Mesenchymal stem cell (in vitro differentiated cells and primary cell): ENCODE data around the gene SAMD13.
A peak's percentile ranks its signal among the peaks of the same experiment; 100 is the strongest.

Source experiments
- DNase-seq: peaks from one replicate; pipeline ENCODE4 v3.0.0-alpha.2; 2013
- H2AFZ ChIP-seq: one replicate; pipeline ENCODE4 v1.6.1; 2013; ENCODE audit warnings: low read depth, mild to moderate bottlenecking, control low read depth, inconsistent platforms, low read length, moderate library complexity
- H2AK5ac ChIP-seq: 2 replicates; pipeline ENCODE4 v1.6.1; 2013; ENCODE audit warnings: low read length, moderate library complexity, mild to moderate bottlenecking, inconsistent platforms; ENCODE audit not compliant: severe bottlenecking
- H2BK120ac ChIP-seq: one replicate; pipeline ENCODE4 v1.6.1; 2013; ENCODE audit warnings: low read depth, mild to moderate bottlenecking, inconsistent platforms, low read length, moderate library complexity
- H2BK12ac ChIP-seq, 2 experiments: one replicate each; pipeline ENCODE4 v1.6.1; 2013; ENCODE audit warnings: inconsistent platforms in 2 of 2, low read length in 2 of 2, mild to moderate bottlenecking in 2 of 2, moderate library complexity in 2 of 2, control low read depth in 1 of 2
- H2BK15ac ChIP-seq: one replicate; pipeline ENCODE4 v1.6.1; 2013; ENCODE audit warnings: mild to moderate bottlenecking, low read depth, inconsistent platforms; ENCODE audit not compliant: poor library complexity, severe bottlenecking
- H2BK5ac ChIP-seq: 2 replicates; pipeline ENCODE4 v1.6.1; 2013; ENCODE audit warnings: low read depth, mild to moderate bottlenecking, low read length, control low read depth, inconsistent platforms; ENCODE audit not compliant: poor library complexity, severe bottlenecking
- H3K14ac ChIP-seq, 2 experiments: one replicate each; pipeline ENCODE4 v1.6.1; 2013; ENCODE audit warnings: inconsistent platforms in 2 of 2, low read length in 2 of 2, control low read depth in 1 of 2, mild to moderate bottlenecking in 1 of 2, moderate library complexity in 1 of 2
- H3K18ac ChIP-seq, 2 experiments: one replicate each; pipeline ENCODE4 v1.6.1; 2013; ENCODE audit warnings: inconsistent platforms in 2 of 2, low read length in 2 of 2, control low read depth in 1 of 2, low read depth in 1 of 2, mild to moderate bottlenecking in 1 of 2
- H3K23ac ChIP-seq, 2 experiments: one replicate each; pipeline ENCODE4 v1.6.1; 2013; ENCODE audit warnings: inconsistent platforms in 2 of 2, low read length in 2 of 2, mild to moderate bottlenecking in 2 of 2, moderate library complexity in 2 of 2, control low read depth in 1 of 2
- H3K27ac ChIP-seq: 2 replicates; pipeline ENCODE4 v1.5.1; 2013; ENCODE audit warnings: mild to moderate bottlenecking, moderate library complexity, low read length, control low read depth, inconsistent platforms; ENCODE audit not compliant: poor library complexity, severe bottlenecking
- H3K27me3 ChIP-seq, 2 experiments: 2 replicates each; pipeline versions ENCODE4 v1.6.1 to v1.7.0; 2013; ENCODE audit warnings: low read length in 2 of 2, mild to moderate bottlenecking in 2 of 2, moderate library complexity in 2 of 2, control low read depth in 1 of 2, inconsistent platforms in 1 of 2; ENCODE audit not compliant: control insufficient read depth in 1 of 2, insufficient read depth in 1 of 2
- H3K36me3 ChIP-seq, 2 experiments: 2 replicates each; pipeline versions ENCODE4 v1.6.1 to v1.7.0; 2013; ENCODE audit warnings: low read length in 2 of 2, control low read depth in 1 of 2, inconsistent platforms in 1 of 2, low read depth in 1 of 2, mild to moderate bottlenecking in 1 of 2; ENCODE audit not compliant: insufficient read depth in 2 of 2, control insufficient read depth in 1 of 2
- H3K4ac ChIP-seq, 2 experiments: one replicate each; pipeline ENCODE4 v1.6.1; 2013; ENCODE audit warnings: inconsistent platforms in 2 of 2, low read length in 2 of 2, mild to moderate bottlenecking in 2 of 2, moderate library complexity in 2 of 2, control low read depth in 1 of 2, low read depth in 1 of 2
- H3K4me1 ChIP-seq: 2 replicates; pipeline ENCODE4 v1.6.1; 2013; ENCODE audit warnings: low read depth, low read length, control low read depth; ENCODE audit not compliant: control insufficient read depth, insufficient read depth
- H3K4me2 ChIP-seq: 2 replicates; pipeline ENCODE4 v1.6.1; 2013; ENCODE audit warnings: low read length, mild to moderate bottlenecking, inconsistent platforms; ENCODE audit not compliant: poor library complexity, severe bottlenecking
- H3K4me3 ChIP-seq, 2 experiments: 2 replicates each; pipeline versions ENCODE4 v1.5.1 to v1.7.0; 2013; ENCODE audit warnings: low read length in 2 of 2, mild to moderate bottlenecking in 2 of 2, control low read depth in 1 of 2, low read depth in 1 of 2; ENCODE audit not compliant: insufficient read depth in 1 of 2
- H3K79me1 ChIP-seq: replicated peaks from 2 replicates; pipeline ENCODE4 v1.6.1; 2013; ENCODE audit warnings: mild to moderate bottlenecking, control low read depth, low read length, inconsistent platforms; ENCODE audit not compliant: poor library complexity, severe bottlenecking
- H3K9ac ChIP-seq: 2 replicates; pipeline ENCODE4 v1.7.0; 2013; ENCODE audit warnings: mild to moderate bottlenecking, low read length, moderate library complexity
- H3K9me3 ChIP-seq: 2 replicates; pipeline ENCODE4 v1.7.0; 2013; ENCODE audit warnings: mild to moderate bottlenecking, low read length; ENCODE audit not compliant: control insufficient read depth
- H4K8ac ChIP-seq: one replicate; pipeline ENCODE4 v1.6.1; 2013; ENCODE audit warnings: inconsistent platforms, mild to moderate bottlenecking, low read length, moderate library complexity
- H4K91ac ChIP-seq: one replicate; pipeline ENCODE4 v1.6.1; 2013; ENCODE audit warnings: mild to moderate bottlenecking, low read length, inconsistent platforms
- WGBS: methylation state at CpG from one replicate; pipeline ENCODE4 v1.1.7; 2013; ENCODE audit warnings: mixed read lengths; 5-methylcytosine and 5-hydroxymethylcytosine counted together

The SAMD13 gene

GRCh38 chr1:84377480-84378095, 76.1 kb downstream of the SAMD13 start:
- 81% methylated on average over 3 of the region's 3 CpGs for WGBS
- no peaks in the 10 kb centered on the region for H3K36me3 ChIP-seq

DNA sequence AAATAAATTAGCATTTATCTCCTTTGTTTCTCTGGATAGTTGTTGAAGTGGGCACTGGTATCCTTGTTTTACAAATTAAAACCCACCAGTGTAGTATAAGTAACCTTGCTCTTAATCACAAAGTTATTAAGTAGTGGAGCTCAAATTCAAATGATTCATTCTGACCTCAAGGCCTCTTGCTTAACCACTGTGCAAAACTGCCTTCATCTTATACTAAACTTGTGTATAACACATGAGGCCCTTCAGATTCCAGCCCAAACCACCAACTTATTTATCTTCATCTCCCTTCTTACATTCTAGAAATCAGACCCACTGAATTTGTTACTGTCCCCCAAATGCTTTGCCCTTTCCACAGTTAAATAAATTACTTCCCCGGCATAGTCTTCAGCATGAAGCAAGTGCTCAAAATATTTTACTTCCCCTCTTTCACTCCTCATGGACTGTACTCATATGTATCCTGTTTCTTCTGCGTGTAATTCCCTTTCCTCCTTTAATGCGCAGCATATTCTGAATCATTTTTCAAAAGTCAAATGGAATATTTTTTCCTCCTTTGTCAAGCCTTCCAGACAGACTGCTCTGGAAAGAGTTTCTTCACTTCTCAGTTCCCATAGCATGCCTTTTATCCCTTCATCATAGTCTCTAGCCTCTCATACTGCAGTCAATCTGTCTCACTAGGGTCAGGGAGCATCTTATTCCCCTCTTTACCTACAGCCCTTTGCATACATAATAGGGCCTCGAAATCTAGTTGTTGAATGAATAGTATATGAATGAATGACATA, 77.8 kb downstream of the SAMD13 start:
- 73% methylated on average over 3 of the region's 4 CpGs for whole genome bisulfite sequencing
- H2AFZ ChIP-seq = no peak overlapping the region
- no peak overlapping the region for H2BK5ac ChIP-seq

More at GRCh38 chr1:84377480-84378095, 76.1 kb downstream of the SAMD13 start:
- no peak overlapping the region for H3K23ac ChIP-seq
- DNase-seq = peak; percentile 58
- H3K27me3 ChIP-seq = no peaks in the 10 kb centered on the region
- peaks cover 7% of the 10 kb centered on the region for H3K4me1 ChIP-seq
- H3K4me2 ChIP-seq = no peak overlapping the region
- H3K9ac ChIP-seq = peak overlapping the region; percentile 34
- H3K27ac ChIP-seq = no peak overlapping the region
- H3K14ac ChIP-seq = no peak overlapping the region
- no peak overlapping the region for H2BK120ac ChIP-seq
- H2BK5ac ChIP-seq = no peak overlapping the region
- H3K4ac ChIP-seq = no peak overlapping the region
- no peak overlapping the region for H2BK12ac ChIP-seq
- no peak overlapping the region for H3K18ac ChIP-seq
- H4K91ac ChIP-seq = no peak overlapping the region
- no peaks in the 10 kb centered on the region for H3K79me1 ChIP-seq
- no peak overlapping the region for H2AFZ ChIP-seq
- peak overlapping the region; percentile 21 for H2BK15ac ChIP-seq
- no peak overlapping the region for H2AK5ac ChIP-seq
- no peaks in the 10 kb centered on the region for H3K9me3 ChIP-seq
- peak overlapping the region in 1 of 2 experiments; percentile 16 for H3K4me3 ChIP-seq
- no peak overlapping the region for H4K8ac ChIP-seq

DNA sequence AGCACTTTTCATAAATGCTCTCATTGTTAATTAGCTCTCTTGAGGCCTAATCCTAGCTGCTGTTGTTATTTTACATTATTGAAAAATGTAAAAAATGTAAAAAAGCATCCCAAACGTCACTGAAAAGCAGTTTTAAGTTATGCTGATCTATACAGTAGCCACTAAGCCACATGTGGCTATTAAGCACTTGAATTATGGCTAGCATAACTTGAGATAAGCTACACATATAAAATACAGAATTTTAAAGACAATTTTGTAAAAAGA, 78.3 kb downstream of the SAMD13 start:
- Histone ChIP-seq H3K18ac (no peak overlapping the region), H3K27me3 (no peaks in the 10 kb centered on the region), H3K4ac (no peak overlapping the region), H4K91ac (no peak overlapping the region), H3K36me3 (no peaks in the 10 kb centered on the region), H3K4me3 (no peak overlapping the region), H2BK12ac (no peak overlapping the region), H4K8ac (no peak overlapping the region), H3K4me1 (peaks cover 7% of the 10 kb centered on the region), H2BK5ac (no peak overlapping the region), H3K9me3 (no peaks in the 10 kb centered on the region), H2BK15ac (no peak overlapping the region), H3K14ac (no peak overlapping the region), H3K27ac (no peak overlapping the region), H3K23ac (no peak overlapping the region), H2AFZ (no peak overlapping the region), H2BK120ac (no peak overlapping the region), H3K9ac (no peak overlapping the region), H3K4me2 (no peak overlapping the region), H3K79me1 (no peaks in the 10 kb centered on the region), H2AK5ac (no peak overlapping the region)
- no CpG with 5 or more reads among the region's 1 CpG for WGBS
- DNase-seq = no peak

More for the DNA sequence above, 77.8 kb downstream of the SAMD13 start:
- no peak overlapping the region for H2BK120ac ChIP-seq
- no peaks in the 10 kb centered on the region for H3K9me3 ChIP-seq
- H3K4me1 ChIP-seq = peaks cover 7% of the 10 kb centered on the region
- peak overlapping the region; percentile 10 for H3K9ac ChIP-seq
- H4K91ac ChIP-seq = no peak overlapping the region
- H3K4ac ChIP-seq = no peak overlapping the region
- H3K27me3 ChIP-seq = no peaks in the 10 kb centered on the region
- H3K4me3 ChIP-seq = no peak overlapping the region
- H2AK5ac ChIP-seq = no peak overlapping the region
- no peak overlapping the region for H3K14ac ChIP-seq
- H3K27ac ChIP-seq = peak overlapping the region; percentile 41
- H2BK12ac ChIP-seq = no peak overlapping the region
- H3K18ac ChIP-seq = no peak overlapping the region
- H4K8ac ChIP-seq = no peak overlapping the region
- no peaks in the 10 kb centered on the region for H3K36me3 ChIP-seq
- H3K79me1 ChIP-seq = no peaks in the 10 kb centered on the region
- no peak overlapping the region for H2BK15ac ChIP-seq
- no peak overlapping the region for H3K23ac ChIP-seq
- DNase-seq = peak; percentile 79
- peak overlapping the region; percentile 5 for H3K4me2 ChIP-seq

GRCh38 chr1:84382127-84382526, 80.6 kb downstream of the SAMD13 start:
- no peak overlapping the region for H4K8ac ChIP-seq
- no peak overlapping the region for H2AK5ac ChIP-seq
- no peak overlapping the region for H3K4me3 ChIP-seq
- H3K9me3 ChIP-seq = no peaks in the 10 kb centered on the region
- 72% methylated on average over 3 of the region's 3 CpGs for WGBS
- no peaks in the 10 kb centered on the region for H3K27me3 ChIP-seq
- H2BK15ac ChIP-seq = no peak overlapping the region
- no peaks in the 10 kb centered on the region for H3K36me3 ChIP-seq
- no peak overlapping the region for H3K4ac ChIP-seq
- H3K27ac ChIP-seq = no peak overlapping the region
- H3K9ac ChIP-seq = no peak overlapping the region
- H3K4me2 ChIP-seq = no peak overlapping the region
- no peak for DNase-seq
- H2AFZ ChIP-seq = no peak overlapping the region
- H3K14ac ChIP-seq = no peak overlapping the region
- H2BK5ac ChIP-seq = no peak overlapping the region
- peaks cover 5% of the 10 kb centered on the region for H3K4me1 ChIP-seq
- H3K18ac ChIP-seq = no peak overlapping the region
- H2BK120ac ChIP-seq = no peak overlapping the region
- H2BK12ac ChIP-seq = no peak overlapping the region
- H3K79me1 ChIP-seq = no peaks in the 10 kb centered on the region
- H4K91ac ChIP-seq = no peak overlapping the region
- H3K23ac ChIP-seq = no peak overlapping the region
